HG02623 (cell line): ENCODE data around the gene DUSP23.

Experiments used
- ATAC-seq: cut with Tn5 transposase; IDR thresholded peaks from one replicate; pipeline ENCODE4 v1.9.1; 2021; ENCODE audit warnings: moderate library complexity; ENCODE audit not compliant: unreplicated experiment

DUSP23 gene

GRCh38 chr1:159780583-159781582 is at the start of gene DUSP23:
Gene DUSP23 (plus strand): TSS chr1:159780962. CDS start chr1:159781101, 139 bp downstream.
- peak; percentile 99 for ATAC-seq

GRCh38 chr1:159737238-159737916 is 43.4 kb upstream of the DUSP23 start:
- no peak for ATAC-seq

GRCh38 chr1:159743651-159744410 is 36.9 kb upstream of the DUSP23 start:
- ATAC-seq: no peak

- ATAC-seq: no peak
Observed at GRCh38 chr1:159746666-159747065, 34.1 kb upstream of the DUSP23 start.

- no peak for ATAC-seq
Observed at GRCh38 chr1:159748370-159748769, 32.4 kb upstream of the DUSP23 start.

GRCh38 chr1:159749630-159750029 is 31.1 kb upstream of the DUSP23 start:
- ATAC-seq: no peak

- no peak for ATAC-seq
Observed at GRCh38 chr1:159750621-159751020, 30.1 kb upstream of the DUSP23 start.

GRCh38 chr1:159751031-159751430 is 29.7 kb upstream of the DUSP23 start:
- ATAC-seq: no peak

- no peak for ATAC-seq
Observed at GRCh38 chr1:159752135-159752580, 28.6 kb upstream of the DUSP23 start.

- ATAC-seq: no peak
Observed at GRCh38 chr1:159753386-159753785, 27.4 kb upstream of the DUSP23 start.

- ATAC-seq: no peak
Observed at GRCh38 chr1:159755451-159756007, 25.2 kb upstream of the DUSP23 start.

- no peak for ATAC-seq
Observed at GRCh38 chr1:159756397-159756796, 24.4 kb upstream of the DUSP23 start.

- no peak for ATAC-seq
Observed at GRCh38 chr1:159763686-159764085, 17.1 kb upstream of the DUSP23 start.

- no peak for ATAC-seq
Observed at GRCh38 chr1:159765806-159766205, 15.0 kb upstream of the DUSP23 start.

GRCh38 chr1:159771127-159771895 is 9.5 kb upstream of the DUSP23 start:
- no peak for ATAC-seq

GRCh38 chr1:159774465-159774864 is 6.3 kb upstream of the DUSP23 start:
- no peak for ATAC-seq

GRCh38 chr1:159775716-159776115 is 5.0 kb upstream of the DUSP23 start:
- no peak for ATAC-seq

GRCh38 chr1:159778266-159778665 is 2.5 kb upstream of the DUSP23 start:
- ATAC-seq: no peak

- ATAC-seq: no peak
Observed at GRCh38 chr1:159779403-159779851, 1.3 kb upstream of the DUSP23 start.

- ATAC-seq: no peak
Observed at GRCh38 chr1:159781992-159782391, 1.2 kb downstream of the DUSP23 start.
